GM12872 (cell line): Measurements from ENCODE around the gene SUGT1.

Experiments
- TF ChIP-seq, protein P1 (sequence below): IDR thresholded peaks from 3 replicates; pipeline ENCODE4 v1.5.1; 2011; ENCODE audit warnings: low read depth, mild to moderate bottlenecking, low read length, moderate library complexity; ENCODE audit not compliant: insufficient read depth

Gene SUGT1

DNA sequence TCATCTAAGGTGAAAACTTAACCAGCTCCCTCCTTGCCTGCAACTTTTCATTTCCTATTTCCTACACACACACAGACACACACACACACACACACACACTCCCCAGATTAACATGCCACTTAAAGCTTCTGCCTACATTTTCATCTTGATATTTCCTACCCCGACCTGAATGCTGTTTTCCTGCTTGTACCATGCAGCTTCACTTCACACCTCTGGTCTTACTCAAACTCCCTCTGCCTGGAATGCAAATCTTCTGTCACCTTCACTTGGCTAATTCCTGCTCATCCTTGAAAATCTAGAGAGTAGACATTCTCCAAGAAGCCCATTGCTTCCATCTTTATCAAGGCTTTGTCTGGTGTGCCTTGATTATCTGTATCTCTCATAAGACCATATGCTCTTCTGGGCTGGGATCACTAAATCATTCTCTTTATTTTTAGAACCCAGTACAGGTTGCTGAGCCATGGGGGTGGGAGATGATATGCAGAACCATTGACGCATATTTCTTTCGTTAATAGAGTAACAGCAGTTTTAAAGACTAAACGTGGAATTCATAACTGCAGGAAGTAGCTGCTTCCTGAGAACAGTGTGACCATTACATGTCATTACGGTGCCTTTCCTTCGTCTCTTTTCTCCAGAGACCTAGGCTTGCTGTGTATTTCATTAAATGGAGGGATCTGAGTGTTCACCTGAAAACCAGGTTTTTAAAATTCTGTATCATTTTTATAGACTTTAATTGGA, 49.3 kb downstream of the SUGT1 start:
- TF ChIP-seq, protein P1, sequence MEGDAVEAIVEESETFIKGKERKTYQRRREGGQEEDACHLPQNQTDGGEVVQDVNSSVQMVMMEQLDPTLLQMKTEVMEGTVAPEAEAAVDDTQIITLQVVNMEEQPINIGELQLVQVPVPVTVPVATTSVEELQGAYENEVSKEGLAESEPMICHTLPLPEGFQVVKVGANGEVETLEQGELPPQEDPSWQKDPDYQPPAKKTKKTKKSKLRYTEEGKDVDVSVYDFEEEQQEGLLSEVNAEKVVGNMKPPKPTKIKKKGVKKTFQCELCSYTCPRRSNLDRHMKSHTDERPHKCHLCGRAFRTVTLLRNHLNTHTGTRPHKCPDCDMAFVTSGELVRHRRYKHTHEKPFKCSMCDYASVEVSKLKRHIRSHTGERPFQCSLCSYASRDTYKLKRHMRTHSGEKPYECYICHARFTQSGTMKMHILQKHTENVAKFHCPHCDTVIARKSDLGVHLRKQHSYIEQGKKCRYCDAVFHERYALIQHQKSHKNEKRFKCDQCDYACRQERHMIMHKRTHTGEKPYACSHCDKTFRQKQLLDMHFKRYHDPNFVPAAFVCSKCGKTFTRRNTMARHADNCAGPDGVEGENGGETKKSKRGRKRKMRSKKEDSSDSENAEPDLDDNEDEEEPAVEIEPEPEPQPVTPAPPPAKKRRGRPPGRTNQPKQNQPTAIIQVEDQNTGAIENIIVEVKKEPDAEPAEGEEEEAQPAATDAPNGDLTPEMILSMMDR: no peak

DNA sequence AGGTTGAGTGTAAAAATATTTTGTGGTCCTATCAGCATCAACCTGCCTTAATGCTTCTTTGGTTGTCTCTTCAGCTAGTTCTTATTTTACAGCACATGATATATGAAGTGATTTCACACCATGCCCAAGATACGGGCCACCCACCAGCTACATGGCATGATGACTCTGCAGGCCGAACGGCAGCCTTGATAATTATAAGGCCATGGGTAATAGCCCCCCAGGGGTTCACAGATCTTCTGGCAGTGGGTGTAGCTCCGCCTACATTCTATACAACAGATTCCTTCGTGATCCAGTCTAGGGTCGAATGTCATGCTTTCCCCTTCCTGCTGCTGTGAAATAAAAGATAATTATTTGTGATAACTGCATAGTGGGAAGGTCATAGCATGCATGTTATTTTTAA, 50.8 kb downstream of the SUGT1 start:
- TF ChIP-seq, protein P1: no peak

DNA sequence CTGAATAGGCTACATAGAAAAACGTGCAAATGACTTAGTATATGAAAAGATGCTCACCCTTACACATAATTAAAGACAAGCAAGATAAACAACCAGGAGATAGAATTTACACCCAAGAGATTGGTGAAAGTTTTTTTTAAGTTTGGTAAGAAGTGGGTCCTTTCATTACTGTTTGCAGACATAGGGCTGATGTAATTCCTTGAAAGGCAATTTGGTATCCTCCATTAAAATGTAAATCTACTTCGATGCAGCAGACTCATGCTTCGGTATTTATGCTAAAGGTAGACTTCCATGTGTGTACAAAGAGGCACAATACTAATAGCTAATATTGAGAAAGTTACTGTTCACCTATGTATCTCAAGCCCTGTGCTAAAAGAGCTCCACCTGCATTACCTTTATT, 53.4 kb downstream of the SUGT1 start:
- TF ChIP-seq, protein P1: no peak

DNA sequence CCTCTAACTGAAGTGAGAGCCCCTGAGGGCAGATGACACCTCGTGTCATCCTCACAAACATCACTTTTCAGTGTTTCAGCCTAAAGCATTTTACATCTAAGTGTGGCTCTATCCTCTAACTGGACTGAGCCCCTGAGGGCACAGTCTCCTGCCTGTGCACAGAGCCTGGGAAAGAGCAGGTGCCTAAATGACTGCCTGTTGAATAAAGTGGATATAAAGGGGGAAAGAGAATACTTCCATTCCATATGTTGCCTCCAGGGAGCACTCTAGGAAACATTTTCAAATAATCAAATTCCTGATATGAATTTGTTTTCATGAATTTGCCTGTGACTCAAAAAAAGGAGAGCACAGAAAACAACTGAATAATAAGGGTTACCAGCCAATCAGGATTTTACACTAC, 54.7 kb downstream of the SUGT1 start:
- TF ChIP-seq, protein P1: no peak

DNA sequence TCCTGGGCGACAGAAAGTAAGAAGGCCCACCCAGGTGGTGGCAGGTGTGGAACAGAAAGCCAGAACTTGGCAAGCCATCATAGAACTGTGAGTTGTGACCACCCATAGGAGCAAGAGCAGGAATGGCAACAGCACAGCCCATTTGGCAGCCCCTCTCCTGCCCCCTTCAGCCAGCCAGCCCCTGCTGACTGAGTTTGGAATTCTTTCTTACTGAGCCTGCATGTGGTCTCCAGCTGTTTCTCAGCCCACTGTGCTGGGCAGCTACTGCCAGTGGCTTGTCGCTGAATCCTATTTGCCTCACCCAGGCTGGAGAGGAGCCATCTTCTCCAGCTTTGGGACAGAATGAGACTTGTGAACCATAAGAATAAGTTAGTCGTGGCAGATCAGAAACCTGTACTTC, 58.6 kb downstream of the SUGT1 start:
- TF ChIP-seq, protein P1: no peak

DNA sequence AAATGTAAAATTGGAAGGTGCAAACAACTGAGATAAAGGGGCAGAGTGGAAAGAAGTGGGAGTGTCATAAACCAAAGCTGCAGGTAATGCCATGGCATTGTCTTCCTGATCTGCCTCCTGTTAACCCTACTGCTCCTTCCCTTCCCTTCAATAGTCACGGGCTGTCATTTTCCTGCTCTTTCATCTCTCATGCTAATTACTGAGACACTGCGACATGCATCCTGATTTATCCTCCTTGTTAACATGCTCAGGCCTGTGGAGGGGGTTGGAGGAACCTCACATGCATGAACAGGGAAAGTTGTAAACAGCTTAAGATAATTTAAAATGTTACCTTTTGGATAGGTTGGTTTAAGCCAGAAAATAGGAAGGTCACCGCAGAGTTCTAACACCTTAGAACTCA, 59.7 kb downstream of the SUGT1 start:
- TF ChIP-seq, protein P1: no peak

DNA sequence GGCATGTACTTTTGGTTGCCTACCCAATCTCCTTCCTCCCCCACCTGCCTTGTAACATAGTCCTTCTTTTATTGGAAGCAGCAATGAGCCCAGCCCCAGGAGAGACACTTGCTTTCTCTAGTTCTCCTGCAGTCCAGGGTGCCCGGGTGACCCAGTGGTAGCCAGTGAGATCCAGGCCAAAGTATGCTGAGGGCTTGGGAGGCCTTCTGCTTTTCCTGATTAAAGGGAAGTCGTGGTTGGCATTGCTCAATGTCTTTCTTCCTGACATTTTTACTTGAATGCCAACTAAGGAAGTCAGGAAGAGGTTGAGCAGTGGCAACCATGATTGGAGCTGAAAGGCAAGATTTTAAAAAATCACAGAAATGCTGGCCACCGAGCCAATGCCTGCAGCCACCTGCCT, 61.3 kb downstream of the SUGT1 start:
- TF ChIP-seq, protein P1: no peak
